ENCODE results near the gene ABCB10.

DNA sequence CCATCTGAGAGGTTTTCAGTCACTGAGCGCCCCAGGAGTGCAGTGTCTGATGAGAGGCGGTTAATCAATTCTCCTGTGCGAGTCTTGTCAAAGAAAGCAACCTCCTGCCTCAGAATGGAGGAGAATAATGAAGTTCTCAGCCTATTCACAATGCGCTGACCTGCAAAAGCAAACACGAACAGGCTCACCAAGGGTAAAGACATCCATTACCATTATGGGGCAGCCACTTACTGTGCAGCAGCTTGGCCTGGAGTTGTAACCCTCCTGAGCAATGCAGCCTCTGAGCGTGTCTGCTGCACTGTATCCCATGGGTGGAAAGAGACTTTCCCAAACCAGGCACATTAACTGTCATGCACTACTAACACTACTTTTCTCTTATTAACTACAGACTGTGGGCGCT is 11.0 kb downstream of the ABCB10 start:
- TF ChIP-seq EZH2phosphoT487 (IDR thresholded peaks at IDR 0.05; ENCODE audit: insufficient read depth, low read depth) (no peak), EZH2 (IDR thresholded peaks at IDR 0.05; ENCODE audit: insufficient read depth, poor library complexity, severe bottlenecking) (no peak)
